HG03469 (cell line): Measurements from ENCODE around the gene PRMT5.
A peak's percentile ranks its signal among the peaks of the same experiment; 100 is the strongest.
"Not testable (repeated sequence)": the region's sequence is repeated elsewhere in the genome, so short reads cannot be mapped to it uniquely, and the experiment has no call there.

Experiments used
- ATAC-seq: cut with Tn5 transposase; IDR thresholded peaks from one replicate; pipeline ENCODE4 v1.9.1; 2021; ENCODE audit warnings: mild to moderate bottlenecking, moderate library complexity, moderate number of reproducible peaks; ENCODE audit not compliant: unreplicated experiment

PRMT5 gene

GRCh38 chr14:22929104-22929960, at the start of gene PRMT5:
Gene PRMT5 (minus strand): TSS chr14:22929376. CDS start chr14:22929361, 15 bp downstream.
- peak; percentile 81 for ATAC-seq

- no peak for ATAC-seq
These were observed 49.3 kb upstream of the PRMT5 start for GRCh38 chr14:22978487-22978837.

GRCh38 chr14:22977684-22978486, 48.7 kb upstream of the PRMT5 start:
- ATAC-seq = no peak

GRCh38 chr14:22977434-22977683, 48.2 kb upstream of the PRMT5 start:
- ATAC-seq = no peak

GRCh38 chr14:22976620-22977433, 47.7 kb upstream of the PRMT5 start:
- no peak for ATAC-seq

- no peak for ATAC-seq
These were observed 45.5 kb upstream of the PRMT5 start for GRCh38 chr14:22974530-22975313.

GRCh38 chr14:22973217-22974032, 44.2 kb upstream of the PRMT5 start:
- no peak for ATAC-seq

- ATAC-seq = no peak
These were observed 43.2 kb upstream of the PRMT5 start for GRCh38 chr14:22972313-22972930.

GRCh38 chr14:22971152-22971551, 42.0 kb upstream of the PRMT5 start:
- ATAC-seq = no peak

GRCh38 chr14:22966783-22967269, 37.6 kb upstream of the PRMT5 start:
- no peak for ATAC-seq

- ATAC-seq = not testable (repeated sequence)
These were observed 37.0 kb upstream of the PRMT5 start for GRCh38 chr14:22965916-22966782.

GRCh38 chr14:22962061-22962676, 33.0 kb upstream of the PRMT5 start:
- ATAC-seq = no peak

- no peak for ATAC-seq
These were observed 26.8 kb upstream of the PRMT5 start for GRCh38 chr14:22955702-22956569.

GRCh38 chr14:22952418-22952817, 23.2 kb upstream of the PRMT5 start:
- no peak for ATAC-seq

- ATAC-seq = not testable (repeated sequence)
These were observed 22.6 kb upstream of the PRMT5 start for GRCh38 chr14:22951795-22952194.

GRCh38 chr14:22945642-22946041, 16.5 kb upstream of the PRMT5 start:
- no peak for ATAC-seq

- ATAC-seq = no peak
These were observed 10.5 kb upstream of the PRMT5 start for GRCh38 chr14:22939684-22940083.
